SK-N-MC (cell line): ENCODE data around the gene ERG.

ENCODE experiments used
- EZH2 ChIP-seq: fragments of 200-600 bp; sonication (generic); IDR thresholded peaks from one replicate; pipeline ENCODE4 v1.6.1; 2017; ENCODE audit warnings: antibody characterized with exemption
- FOXP2 ChIP-seq: optimal IDR thresholded peaks from 2 replicates; pipeline ENCODE3; 2011; ENCODE audit warnings: mild to moderate bottlenecking, moderate library complexity; ENCODE audit not compliant: insufficient read depth; ENCODE audit errors: extremely low read length, control extremely low read depth
- POLR2AphosphoS5 ChIP-seq: IDR thresholded peaks from 2 replicates; pipeline ENCODE4 v1.6.1; 2012; ENCODE audit warnings: mild to moderate bottlenecking, low read depth, low read length, borderline replicate concordance

- no peak for TF ChIP-seq EZH2
- TF ChIP-seq POLR2AphosphoS5: no peak
- TF ChIP-seq FOXP2: no peak
These were observed 12.9 kb upstream of the ERG start for GRCh38 chr21:38511198-38511597.
